Measurements from ENCODE around the gene GPR143. TPM values are rescaled to one million over a fixed set of nuclear protein-coding genes. Genes with fewer than 3 reads are reported as not detected.

The GPR143 gene
- total RNA-seq, 1 donor from 2014 or later: 3.1 TPM

DNA sequence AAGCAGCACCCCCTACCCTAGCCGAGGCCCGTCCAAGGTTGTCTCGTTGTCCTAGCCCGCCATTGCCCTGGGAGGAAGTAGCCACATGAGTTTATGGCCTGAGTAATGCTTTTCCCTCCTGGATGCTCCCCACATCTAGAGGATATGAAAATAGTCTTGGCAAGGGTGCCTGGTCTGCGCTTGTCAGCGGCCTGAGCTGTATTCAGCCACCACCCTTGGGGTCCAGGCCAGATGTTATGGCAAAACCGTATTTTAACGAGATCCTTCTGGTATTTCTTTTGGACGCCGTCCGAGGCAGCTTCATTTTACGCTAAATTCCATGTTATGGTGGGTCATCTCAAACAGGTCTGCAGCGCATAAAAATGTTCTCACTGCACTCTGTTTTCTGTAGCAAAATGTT lies 89.3 kb downstream of the GPR143 start:
- DNase-seq (ENCODE audit: low read depth, low spot score): no peak

Other genes starting within 250 kb of the GPR143 start
- 5.1 and 6.9 TPM in 2 replicates for gene SHROOM2, start 20.6 kb upstream of the GPR143 start, total RNA-seq
- 0.07 and 0.26 TPM in 2 replicates for gene CLDN34, start 201.5 kb upstream of the GPR143 start, total RNA-seq